K562 (cell line): ENCODE measurements around the gene RBMS1.

ENCODE experiments used
- CREB1 ChIP-seq, 2 experiments: sonication (generic) in 1 of 2; formaldehyde crosslinking in 1 of 2; IDR thresholded peaks; 2 replicates each; pipeline versions ENCODE4 v1.6.1 to v1.8.0; 2012 to 2022; ENCODE audit warnings: inconsistent platforms in 1 of 2, mild to moderate bottlenecking in 1 of 2, missing genetic modification reagents in 1 of 2, moderate library complexity in 1 of 2
- GATA2 ChIP-seq: sonication (generic); formaldehyde crosslinking; IDR thresholded peaks from 2 replicates; pipeline ENCODE4 v1.4.0; 2020; ENCODE audit warnings: mild to moderate bottlenecking, missing genetic modification reagents
- ILF3 ChIP-seq: fragments of 450-650 bp; IDR thresholded peaks from 2 replicates; pipeline ENCODE4 v1.6.1; 2018; ENCODE audit warnings: antibody characterized with exemption, mild to moderate bottlenecking, moderate library complexity, borderline replicate concordance

GRCh38 chr2:160538559-160539355 lies 45.1 kb upstream of the RBMS1 start:
- TF ChIP-seq GATA2 (CRISPR knock-in tag) (no peak), ILF3 (no peak), CREB1 (IDR thresholded peaks at IDR 0.05) (no peak), CREB1 (CRISPR knock-in tag; IDR thresholded peaks at IDR 0.05) (no peak)
